IPS DF 19.7 (cell line): ENCODE results near the gene HOXA11.

Experiments used
- DNase-seq: peaks from one replicate; pipeline ENCODE4 v3.0.0-alpha.2; 2013; ENCODE audit warnings: low read depth, low spot score

The HOXA11 gene

DNA sequence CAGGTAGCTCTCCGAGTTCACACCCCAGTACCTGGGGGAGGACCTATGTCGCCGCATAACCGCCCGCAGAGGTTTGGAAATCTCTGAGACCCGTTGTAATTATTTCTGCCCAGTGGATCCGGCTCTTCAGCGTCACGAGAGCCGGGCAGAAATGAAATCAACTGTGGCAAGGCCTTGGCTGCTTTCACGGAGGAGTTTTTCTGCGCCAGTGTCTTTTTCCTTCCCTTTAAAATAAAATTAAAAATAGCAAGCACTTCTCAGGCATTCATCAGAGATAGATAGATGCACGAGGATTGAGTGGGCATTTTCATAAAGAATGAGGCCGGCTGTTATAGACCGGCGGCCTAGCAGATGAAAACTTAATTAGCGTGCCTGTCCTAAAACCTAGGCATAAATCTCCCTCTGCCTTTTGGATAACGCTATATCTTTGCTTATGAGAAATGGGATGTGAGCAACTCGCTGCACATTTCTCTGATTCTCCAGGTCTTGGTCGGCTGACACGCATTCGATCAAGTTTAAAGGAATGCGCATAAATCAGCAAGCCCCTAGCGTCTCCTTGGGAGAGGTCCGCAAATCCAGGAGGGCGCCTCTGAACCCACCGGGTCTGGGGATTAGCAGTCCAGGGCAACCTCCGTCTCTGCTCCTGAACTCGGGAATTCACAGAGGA, 8.4 kb upstream of the HOXA11 start:
- DNase-seq, result no peak

GRCh38 chr7:27192546-27193334, 7.7 kb upstream of the HOXA11 start:
- DNase-seq, result no peak

- DNase-seq, result no peak
These were observed 7.0 kb upstream of the HOXA11 start for GRCh38 chr7:27191833-27192545.

- DNase-seq, result no peak
These were observed 6.2 kb upstream of the HOXA11 start for GRCh38 chr7:27191161-27191731.

DNA sequence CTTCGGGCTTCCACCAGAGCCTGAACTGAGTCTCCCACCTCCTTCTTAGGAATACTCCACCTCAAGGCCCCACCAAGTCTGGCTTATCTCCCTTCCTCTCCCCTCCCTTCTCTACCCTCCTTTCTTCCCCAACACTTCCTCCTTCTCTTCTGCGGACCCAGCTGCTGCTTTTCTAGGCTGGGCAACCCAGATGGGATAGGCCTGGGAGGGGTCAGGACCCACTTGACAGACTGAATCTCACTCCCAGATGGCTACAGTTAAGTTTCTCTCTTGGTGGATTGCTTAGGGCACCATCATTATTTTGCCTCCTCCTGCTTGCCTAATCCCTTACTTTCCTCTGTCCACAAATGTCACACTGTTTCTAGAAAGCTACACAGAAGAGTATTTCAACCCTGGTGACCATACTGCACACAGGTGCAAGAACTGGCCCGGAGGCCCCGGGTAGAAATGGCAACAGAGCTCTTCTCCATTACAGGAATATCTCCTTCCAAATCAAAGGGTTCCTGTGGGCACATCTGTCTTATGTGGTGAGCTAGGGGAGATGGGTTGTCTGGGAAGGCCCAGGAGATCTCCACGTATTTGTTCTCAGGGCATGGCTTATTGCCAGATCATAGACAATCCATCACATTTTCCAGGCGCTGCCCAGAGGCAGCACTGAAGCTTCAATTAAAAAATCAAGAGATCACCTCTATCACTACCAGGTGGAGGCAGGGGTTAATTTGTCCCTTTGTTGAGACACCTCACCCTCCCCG, 5.1 kb upstream of the HOXA11 start:
- DNase-seq, result no peak

DNA sequence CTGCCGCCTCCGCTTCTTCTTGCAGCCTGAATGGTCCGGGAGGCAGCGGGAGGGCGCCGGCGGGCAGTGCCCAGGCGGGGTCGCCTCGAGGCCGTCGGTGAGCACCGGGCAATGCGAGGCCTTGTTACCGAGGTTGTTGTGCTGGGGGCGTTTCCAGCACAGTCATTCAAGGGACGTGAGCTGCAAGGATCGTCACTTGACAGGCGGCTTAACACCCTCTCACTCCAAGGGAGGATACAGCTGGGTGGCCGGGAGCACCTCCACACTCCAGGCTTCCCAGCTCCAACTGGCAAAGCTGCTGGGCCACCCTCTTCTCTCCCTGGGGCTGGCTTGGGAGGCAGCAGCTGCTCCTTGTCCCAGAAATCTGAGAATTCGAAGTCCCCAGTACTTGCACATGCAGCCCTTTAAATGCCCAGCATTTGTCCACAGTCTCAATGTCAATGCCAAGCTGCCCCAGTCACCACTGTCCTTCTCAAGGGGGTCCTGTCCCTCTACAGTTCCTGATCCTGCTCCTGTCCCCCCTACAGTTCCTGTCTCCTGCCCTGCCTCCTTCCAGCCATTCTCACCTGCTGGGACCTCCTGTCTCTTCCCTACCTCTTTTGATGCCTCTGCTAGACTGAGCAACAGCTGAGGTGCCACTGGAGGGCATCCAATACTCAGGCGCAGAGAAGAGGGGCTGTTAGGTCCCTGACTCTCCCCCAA, 4.4 kb upstream of the HOXA11 start:
- no peak for DNase-seq

GRCh38 chr7:27188386-27189294, 3.6 kb upstream of the HOXA11 start:
- DNase-seq, result no peak

- no peak for DNase-seq
These were observed 2.7 kb upstream of the HOXA11 start for GRCh38 chr7:27187475-27188385.

DNA sequence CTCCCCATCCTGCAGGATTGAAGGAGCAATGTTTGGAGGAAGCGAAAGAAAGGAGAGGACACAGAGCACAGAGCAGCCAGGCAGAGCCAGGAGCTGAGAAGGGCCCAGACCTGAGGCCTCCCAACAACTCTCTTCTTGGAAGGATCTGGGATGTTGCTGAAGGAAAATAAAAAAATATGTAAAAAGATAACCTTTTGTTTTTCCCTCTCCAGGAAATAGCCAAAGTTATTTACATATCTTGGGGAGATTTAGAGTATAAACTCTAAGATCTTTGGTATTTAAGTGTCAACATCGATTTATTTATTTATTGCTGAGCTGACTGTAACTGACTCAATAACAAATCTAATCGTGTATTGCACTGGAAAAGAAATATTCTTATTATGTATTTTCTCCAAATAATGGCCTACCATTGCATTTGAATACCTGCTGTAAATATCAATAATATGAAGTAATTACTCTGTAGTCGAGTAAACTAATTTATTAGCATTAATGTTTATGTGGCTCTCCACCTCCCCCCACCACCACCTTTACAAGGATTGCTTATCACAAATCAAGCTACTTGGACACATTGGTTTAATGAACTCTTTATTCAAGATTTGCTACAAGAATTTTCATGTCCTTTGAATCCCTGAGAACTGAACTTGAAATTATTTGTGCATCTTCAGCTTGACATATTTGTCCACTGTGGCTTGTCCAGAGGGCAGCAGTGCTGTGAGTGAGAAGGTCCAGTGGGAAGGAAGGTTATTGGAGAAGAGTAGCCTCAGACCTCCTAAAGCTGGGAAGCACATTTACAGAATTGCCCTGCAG, 1.8 kb upstream of the HOXA11 start:
- no peak for DNase-seq

DNA sequence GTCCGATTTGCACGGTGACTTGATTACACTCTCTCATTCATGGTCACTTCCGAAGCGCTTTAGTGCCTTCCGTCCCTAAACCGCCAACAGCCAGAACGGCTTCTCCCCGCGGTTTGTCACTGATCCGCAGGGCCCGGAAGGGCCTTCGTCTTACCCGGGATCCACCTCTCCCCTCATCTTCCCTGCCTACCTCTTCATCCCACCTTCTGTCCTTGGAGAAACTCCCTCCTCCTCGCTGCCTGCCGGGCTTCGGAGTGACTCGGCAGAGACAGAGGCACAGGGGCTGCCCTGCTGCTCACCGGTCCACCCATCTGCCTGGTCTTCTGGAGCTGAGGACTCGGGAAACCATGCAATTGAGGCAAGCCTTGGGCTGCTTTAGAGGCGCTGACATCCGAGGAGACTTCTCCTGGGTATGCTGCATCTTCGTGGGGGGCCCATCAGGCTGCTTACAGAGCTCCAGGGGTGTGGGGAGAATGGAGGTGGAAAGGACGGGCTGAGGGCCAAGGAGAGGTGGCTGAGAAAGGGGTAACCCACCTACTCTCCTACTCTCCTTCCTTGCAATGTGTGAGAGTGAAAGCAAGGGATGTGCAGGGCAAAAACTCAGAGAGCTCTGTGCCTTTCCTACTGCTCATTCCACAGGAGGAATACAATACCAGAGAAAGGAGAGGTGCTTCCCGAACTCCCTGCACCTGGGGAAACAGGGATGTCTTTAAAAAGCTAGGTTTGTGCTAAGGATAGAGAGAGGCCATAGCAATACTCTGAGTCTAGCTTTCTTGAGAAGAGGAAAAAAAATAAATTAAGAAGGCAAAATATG, 1.0 kb upstream of the HOXA11 start:
- DNase-seq, result no peak

DNA sequence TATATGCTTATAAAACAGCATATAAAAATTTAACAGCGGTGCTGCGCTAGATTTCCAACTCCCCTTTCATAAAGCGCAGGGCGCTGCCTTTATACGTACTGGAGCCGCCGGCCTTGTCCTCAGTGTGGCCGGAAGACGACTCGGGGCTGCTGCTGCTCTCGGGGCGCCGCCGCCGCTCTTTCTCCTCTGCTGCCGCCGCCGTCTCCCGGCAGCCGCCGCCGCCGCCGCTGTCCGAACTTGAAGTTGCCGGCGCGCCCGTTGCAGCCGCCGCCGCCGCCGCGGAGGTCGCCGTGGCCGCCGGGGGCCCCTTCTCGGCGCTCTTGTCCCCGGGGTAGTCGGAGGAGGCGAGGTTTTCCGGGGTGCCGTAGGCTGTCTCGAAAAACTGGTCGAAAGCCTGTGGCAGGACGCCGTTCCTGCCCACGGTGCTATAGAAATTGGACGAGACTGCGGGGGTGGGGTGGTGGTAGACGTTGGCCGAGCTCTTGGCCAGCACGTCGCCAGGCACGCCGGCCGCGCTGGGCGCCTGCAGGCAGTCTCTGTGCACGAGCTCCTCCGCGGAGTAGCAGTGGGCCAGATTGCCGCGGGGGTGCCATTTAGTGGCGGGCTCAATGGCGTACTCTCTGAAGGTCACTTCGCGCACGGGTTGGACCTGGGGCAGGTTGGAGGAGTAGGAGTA, 557 bp downstream of the HOXA11 start:
- no peak for DNase-seq

GRCh38 chr7:27183682-27184336, 1.2 kb downstream of the HOXA11 start:
- no peak for DNase-seq

GRCh38 chr7:27182861-27183681, 2.0 kb downstream of the HOXA11 start:
- DNase-seq, result no peak

GRCh38 chr7:27182285-27182841, 2.7 kb downstream of the HOXA11 start:
- DNase-seq, result no peak

DNA sequence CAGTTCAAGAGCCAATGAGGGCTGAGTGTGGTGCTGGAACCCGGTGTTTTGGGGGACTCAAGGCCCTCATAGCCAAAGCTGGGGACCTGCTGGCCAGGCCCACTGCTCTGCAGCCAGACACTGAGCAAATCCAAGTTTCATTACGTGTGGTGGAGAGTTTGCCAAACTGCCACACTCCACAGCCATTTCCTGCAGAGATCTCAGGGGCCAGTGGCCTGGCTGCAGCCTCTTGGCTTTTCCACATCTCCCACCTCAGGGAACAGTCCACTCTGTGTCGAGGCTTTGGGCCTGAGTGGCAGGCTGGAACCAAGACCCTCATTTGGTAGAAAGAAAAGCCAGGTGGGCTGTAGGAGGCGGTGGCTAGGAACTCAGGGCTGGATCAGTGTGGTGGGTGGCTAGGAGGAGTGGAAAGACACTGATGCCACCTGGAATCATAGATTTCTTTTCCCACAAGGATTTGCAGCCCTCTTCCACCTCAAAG, 3.2 kb downstream of the HOXA11 start:
- no peak for DNase-seq
